ENCODE data around the gene PTPRA. TPM values are rescaled to one million over a fixed set of nuclear protein-coding genes. Genes with fewer than 3 reads are reported as not detected.

PTPRA gene
- total RNA-seq, 1 donor from 2014 or later: 23.5 TPM

DNA sequence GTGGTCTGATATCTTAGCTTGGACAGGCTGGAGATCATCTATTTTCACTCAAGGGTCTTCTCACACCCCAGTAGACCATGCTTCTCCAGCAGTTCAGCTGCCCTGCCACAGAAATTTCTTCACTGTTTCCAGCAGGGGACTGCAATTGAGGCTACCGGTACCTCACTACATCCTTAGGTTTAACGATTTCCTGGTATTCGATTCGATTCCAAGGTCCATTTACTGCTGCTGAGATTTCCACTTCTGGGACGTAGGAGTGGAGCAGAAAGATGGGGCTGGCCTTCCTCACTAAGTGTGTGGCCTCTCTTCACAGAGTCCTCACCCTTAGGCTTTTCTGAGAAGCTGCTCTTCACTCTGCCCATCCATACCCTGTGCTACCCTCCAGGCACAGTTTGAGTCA lies 26.6 kb upstream of the PTPRA start:
- no peak for DNase-seq (ENCODE audit: low spot score)
- intact Hi-C loops (cut with DNase I): no loop called here

DNA sequence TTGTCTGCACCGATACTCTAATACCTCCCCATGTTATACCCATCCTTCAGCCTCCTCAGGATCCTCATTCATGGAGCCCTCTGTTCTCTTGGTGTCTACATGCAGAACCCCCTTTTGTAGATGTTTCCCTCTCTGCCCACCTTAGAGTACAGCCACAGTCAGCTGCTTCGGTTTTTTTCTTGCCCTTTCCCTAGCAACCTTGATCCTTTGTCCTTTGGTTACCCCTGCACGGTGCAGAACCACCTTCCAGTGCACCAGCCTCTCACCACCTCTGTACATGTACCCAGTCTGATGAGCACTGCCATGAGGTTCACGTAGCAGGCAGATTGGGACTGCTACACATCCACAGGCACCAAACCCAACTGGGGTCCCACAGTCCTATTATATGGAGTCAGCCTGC lies 25.5 kb upstream of the PTPRA start:
- no peak for DNase-seq (ENCODE audit: low spot score)
- intact Hi-C loops (cut with DNase I): no loop called here

DNA sequence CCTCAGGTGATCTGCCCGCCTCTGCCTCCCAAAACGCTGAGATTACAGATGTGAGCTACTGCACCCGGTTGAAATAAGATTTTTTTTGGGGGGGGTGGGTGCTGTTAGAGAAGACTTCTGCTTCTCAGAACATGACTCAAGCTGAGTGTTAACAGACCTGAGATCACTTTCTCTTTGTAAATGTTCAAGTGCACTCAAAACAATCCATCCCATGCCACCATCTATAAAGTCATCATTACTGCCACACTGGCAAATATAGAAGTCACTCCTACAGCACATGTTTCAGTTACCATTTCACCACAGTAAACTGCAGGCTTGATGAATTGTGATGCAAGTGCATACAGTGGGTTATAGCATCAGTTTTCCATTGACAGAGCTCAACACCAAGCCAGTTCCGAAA lies 23.8 kb upstream of the PTPRA start:
- DNase-seq (ENCODE audit: low spot score): no peak
- intact Hi-C loops (cut with DNase I): no loop called here

DNA sequence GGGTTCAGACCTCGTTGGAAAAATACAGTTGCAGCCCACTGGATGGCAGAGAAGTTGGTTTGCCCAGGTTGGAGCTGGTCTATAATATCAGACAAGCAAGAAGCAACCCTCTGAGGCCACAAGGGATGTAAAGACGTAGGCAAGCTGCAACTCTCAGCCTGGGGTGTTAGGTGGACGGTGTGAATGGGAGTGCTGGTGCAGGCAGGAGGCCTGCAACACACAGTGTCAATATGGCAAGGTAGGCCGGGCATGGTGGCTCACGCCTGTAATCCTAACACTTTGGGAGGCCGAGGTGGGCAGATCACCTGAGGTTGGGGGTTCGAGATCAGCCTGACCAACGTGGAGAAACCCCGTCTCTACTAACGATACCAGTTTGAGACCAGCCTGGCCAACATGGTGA lies 22.2 kb upstream of the PTPRA start:
- intact Hi-C loops (cut with DNase I): loop anchor here (5.0 kb wide), 1 partner anchor 99 kb away; no protein-coding TSS in a partner anchor

DNA sequence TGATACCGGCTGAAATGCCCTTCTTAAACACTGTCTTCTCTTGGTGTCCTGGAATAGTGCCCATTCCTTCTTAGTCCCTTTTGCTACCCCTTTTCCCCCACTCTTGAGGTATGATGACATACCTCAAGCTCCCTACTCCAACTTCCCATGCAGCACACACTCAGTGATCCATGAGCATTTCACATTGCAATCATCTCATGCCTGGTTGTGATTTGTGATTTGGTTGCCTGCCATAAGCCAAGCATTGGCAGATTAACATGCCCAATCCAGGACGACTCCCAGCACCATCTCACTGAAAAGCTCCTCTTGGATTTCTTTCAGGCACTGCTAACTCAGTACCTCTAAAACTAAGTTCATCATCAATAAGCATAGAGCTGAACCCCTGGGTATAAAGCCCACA lies 14.7 kb upstream of the PTPRA start:
- intact Hi-C loops (cut with DNase I): no loop called here

More for the DNA sequence above, 22.2 kb upstream of the PTPRA start:
- DNase-seq (ENCODE audit: low spot score): no peak

DNA sequence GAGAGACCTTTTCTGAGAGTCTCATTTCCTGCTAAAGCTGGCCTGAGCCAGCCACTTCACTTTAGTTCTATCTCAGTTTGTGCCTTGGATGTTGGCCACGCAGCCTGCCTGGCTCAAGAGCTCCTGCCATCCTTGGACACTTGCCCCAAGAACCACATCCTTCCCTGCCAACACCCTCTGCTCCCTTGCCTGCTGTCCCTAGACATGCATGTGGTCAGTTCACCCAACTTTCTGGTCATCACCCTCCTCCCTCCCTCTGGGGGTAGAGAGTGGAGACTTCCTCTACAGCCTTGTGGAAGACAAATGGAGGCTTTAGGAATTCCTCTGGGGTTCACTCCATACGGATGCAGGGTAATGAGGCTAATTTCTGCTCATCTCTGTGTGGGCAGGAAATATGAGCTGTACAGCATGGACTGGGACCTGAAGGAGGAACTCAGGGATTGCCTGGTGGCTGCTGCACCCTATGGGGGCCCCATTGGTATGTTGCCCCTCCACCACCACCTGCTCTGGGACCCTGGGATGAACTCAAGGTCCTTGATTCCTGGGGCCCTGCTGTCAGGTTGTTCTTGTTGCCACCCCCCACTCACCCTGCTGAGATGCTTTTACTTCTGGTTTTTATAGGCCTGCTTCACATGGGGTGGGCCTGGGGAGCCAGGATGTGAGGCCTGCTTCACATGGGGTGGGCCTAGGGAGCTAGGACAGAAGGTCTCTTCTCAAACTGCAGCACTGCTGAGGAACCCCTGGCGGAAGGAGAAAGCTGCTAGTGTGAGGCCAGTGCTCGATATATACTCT lies 13.8 kb upstream of the PTPRA start:
- intact Hi-C loops (cut with DNase I): loop anchor here (10.0 kb wide), 1 partner anchor 165 kb away; the partner anchor contains the start of gene EBF4
- no peak for DNase-seq (ENCODE audit: low spot score)

More for the DNA sequence above, 14.7 kb upstream of the PTPRA start:
- DNase-seq (ENCODE audit: low spot score): no peak

DNA sequence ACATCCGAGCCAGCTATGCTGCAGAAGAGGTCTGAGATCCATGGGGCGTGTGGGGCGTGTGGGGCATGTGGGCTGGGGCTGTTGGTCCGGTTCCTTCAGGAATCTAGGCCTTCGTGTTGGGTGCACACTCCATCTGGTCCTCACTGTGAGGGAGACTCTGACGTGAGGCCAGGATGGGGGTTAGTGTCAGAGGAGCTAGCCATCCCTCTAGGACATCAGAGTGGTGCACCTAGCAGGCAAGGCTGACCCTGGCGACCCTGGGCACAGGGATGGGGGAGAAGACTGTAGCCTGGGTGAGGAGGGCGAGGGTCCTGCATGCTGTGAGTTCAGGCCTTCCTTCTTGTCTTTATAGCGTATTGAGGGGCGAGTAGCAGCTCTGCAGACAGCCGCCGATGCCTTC lies 8.7 kb upstream of the PTPRA start:
- intact Hi-C loops (cut with DNase I): loop anchor here (10.0 kb wide), 1 partner anchor 170 kb away; the partner anchor contains the start of gene EBF4
- no peak for DNase-seq (ENCODE audit: low spot score)

DNA sequence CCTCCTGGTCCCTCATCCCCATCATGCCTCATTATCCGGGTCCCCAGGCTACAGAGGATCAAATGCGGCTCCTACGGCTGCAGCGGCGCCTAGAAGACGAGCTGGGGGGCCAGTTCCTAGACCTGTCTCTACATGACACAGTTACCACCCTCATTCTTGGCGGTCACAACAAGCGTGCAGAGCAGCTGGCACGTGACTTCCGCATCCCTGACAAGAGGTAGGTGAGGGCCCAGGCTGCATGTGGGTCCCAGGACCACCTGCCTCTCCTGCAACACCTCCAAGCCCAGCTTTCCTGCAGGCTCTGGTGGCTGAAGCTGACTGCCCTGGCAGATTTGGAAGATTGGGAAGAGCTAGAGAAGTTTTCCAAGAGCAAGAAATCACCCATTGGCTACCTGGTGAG lies 8.2 kb upstream of the PTPRA start:
- DNase-seq (ENCODE audit: low spot score): no peak
- intact Hi-C loops (cut with DNase I): loop anchor here (10.0 kb wide), 1 partner anchor 170 kb away; the partner anchor contains the start of gene EBF4

DNA sequence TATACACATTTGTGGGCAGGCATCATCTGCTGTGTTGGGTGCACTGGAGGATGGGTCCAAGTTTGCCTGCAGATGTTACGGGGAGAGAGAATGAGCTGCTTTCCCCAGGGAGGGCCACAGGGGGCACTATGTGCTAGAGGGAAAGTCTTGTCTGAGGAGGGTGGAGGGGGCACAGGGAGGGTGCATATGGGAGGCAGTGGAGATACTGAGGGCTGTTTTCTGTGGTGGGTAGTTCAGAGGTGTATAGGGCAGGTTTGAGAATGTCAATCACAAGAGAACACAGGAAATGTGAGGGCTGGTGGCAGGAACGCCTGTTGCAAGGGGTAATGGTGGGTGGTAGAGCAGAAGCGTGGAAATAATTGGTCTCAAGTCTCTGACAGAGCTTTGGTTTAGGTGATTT lies 7.7 kb upstream of the PTPRA start:
- intact Hi-C loops (cut with DNase I): loop anchor here (10.0 kb wide), 1 partner anchor 171 kb away; the partner anchor contains the start of gene EBF4
- DNase-seq (ENCODE audit: low spot score): no peak

DNA sequence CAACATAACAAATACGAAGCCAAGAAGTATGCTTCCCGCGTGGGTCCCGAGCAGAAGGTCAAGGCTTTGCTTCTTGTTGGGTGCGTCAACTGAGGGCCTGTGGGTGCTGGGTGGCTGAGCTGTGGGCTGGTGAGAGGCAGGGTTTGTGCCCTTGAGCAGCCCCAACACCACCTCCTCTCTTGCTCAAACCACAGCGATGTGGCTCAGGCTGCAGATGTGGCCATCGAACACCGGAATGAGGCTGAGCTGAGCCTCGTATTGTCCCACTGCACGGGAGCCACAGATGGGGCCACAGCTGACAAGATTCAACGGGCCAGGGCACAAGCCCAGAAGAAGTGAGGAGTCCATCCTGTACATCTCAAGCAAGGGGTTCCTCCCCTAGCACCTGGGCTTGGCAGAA lies 7.0 kb upstream of the PTPRA start:
- DNase-seq (ENCODE audit: low spot score): no peak
- intact Hi-C loops (cut with DNase I): loop anchor here (10.0 kb wide), 1 partner anchor 171 kb away; the partner anchor contains the start of gene EBF4

DNA sequence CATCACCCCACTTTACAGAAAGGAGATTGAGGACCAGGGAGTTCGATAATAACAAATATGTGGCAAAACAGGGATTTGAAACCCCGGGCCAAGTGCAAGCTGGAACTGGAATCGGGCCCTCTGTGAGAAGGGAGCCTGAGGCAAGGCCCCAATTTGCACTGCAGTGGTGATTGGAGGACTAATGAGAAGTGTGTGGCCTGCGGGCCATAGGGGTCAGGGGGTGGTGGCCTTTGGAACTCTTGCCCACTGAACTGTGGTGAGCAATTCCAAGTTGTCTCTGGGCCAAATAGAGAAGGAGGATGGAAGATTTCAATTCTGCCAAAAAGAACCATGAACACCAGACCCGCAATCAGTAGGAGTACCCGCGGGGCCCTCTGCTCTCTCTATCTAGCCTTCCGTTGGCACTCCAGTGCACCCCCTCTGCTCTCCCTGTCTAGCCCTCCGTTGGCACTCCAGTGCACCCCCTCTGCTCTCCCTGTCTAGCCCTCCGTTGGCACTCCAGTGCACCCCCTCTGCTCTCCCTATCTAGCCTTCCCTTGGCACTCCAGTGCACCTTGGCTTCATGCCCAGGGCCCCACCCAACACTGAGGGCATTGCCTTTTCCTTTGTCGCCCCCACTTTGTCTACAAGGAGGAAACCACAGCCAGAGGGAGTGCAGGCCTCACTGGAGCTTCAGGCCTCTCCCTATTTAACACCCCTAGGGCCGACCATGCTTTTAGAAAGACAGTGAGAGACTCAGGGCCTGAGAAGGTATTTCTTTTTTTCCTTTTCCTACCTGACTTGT lies 6.0 kb upstream of the PTPRA start:
- no peak for DNase-seq (ENCODE audit: low spot score)

DNA sequence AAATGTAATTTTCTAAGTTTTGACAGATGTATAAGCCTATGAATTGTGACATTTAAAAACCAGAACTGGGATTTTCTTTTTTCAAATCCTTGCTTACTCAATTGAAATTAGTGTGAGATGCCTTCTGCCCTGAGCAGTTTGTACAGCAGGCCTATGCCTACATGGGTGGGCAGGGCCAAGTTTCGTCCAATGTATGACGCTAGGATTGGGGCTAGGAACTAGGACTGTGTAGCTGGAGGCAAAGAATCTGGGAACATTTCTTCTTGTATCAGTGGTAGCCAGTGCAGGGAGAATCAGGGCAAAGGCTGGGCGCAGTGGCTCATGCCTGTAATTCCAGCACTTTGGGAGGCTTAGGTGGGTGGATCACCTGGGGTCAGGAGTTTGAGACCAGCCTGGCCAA lies 3.9 kb upstream of the PTPRA start:
- intact Hi-C loops (cut with DNase I): loop anchor here (10.0 kb wide), 1 partner anchor 175 kb away; the partner anchor contains the start of gene EBF4
- no peak for DNase-seq (ENCODE audit: low spot score)

More for the DNA sequence above, 6.0 kb upstream of the PTPRA start:
- intact Hi-C loops (cut with DNase I): loop anchor here (10.0 kb wide), 1 partner anchor 172 kb away; the partner anchor contains the start of gene EBF4

DNA sequence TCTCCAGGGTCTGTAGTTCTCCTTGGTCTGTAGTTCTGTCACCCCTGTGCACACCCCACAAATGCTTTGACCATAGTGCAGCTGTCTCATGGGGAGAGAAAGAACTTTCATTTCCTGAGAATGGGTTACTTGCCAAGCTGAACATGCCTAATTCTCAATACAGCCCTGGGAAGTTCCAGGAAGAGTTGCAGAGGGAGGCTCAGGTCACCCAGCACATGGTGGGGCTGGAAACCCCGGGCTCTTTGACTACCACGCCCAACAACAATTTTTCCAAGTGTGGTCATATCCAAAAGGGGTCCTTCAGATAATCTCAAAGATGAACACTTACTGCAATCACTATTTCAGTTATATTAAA lies 2.2 kb upstream of the PTPRA start:
- intact Hi-C loops (cut with DNase I): no loop called here

DNA sequence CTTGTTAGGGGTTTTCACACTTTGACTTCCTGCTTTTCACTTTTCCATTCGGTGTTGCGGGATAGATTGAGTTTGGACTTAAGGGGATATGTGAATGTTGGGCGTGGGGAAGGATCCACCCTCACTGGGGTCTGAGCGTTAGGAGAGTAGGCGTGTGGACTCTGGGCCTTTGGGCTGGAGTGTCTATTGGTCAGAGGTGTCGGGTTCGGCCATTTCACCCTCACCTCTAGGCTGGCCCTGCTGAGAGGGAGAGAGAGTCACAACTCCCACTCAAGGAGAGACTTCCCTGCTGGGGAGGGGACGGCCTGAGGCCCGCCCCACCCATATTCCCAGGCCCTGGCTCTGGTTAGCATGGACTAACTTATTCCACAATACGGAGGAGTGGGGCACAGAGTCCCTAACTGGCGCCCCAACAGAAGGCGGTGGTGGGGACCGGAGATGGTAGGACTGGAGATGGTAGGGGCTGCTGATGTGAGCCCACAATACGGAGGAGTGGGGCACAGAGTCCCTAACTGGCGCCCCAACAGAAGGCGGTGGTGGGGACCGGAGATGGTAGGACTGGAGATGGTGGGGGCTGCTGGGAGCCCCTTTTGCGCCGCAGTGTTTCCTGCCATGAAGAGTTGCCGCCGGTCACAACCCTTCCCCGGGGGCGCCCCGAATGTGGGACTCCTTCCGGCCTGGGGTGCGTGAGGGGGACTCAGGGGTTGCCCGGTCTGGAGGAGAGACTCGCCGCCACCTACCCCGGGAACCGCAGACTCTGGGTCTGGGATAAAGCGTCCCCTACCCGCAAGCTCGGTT lies 1.4 kb upstream of the PTPRA start:
- no peak for DNase-seq (ENCODE audit: low spot score)
- intact Hi-C loops (cut with DNase I): no loop called here

More for the DNA sequence above, 2.2 kb upstream of the PTPRA start:
- DNase-seq (ENCODE audit: low spot score): no peak

DNA sequence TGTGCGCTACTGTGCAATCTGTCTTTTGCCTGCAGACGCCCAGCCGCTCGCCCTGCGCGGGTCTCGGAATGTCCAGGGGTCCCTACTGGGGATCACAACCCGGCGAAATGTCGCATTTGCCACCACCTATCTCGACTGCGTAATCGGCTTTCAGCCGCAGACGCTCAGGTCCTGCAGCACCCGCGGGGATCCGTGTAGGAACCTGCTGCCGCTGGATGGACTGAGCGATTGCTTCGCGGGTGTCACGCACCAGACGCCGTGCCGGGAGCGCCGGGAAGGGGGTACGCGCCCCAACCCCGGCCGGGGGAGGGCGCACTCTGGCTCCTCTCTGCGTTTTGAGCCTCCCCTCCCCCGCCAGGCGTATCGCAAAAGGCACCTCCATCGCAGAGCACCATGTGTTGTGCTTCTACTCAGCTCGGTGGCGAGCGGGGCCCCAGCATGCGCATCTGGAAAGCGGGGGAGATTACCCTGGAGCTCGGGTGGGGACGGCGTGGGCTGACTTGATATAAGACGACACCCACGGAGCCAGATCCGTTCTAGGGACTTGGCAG lies 747 bp upstream of the PTPRA start:
- intact Hi-C loops (cut with DNase I): no loop called here
- DNase-seq (ENCODE audit: low spot score): no peak

DNA sequence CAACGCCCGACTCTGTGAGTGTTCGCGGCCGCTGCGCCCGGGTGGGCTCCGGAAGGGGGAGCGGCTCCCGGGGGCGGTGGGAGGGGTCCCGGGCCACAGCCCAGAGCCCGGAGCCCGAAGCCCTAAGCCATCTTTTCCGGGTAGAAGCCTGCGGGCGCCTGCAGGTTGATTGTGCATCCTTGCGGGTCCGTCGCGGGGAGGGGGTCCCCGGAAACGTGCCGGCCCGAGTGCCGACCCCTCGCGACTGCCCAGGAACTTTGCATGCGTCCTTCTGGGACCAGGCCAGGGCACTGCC lies 413 bp downstream of the PTPRA start:
- intact Hi-C loops (cut with DNase I): no loop called here

DNA sequence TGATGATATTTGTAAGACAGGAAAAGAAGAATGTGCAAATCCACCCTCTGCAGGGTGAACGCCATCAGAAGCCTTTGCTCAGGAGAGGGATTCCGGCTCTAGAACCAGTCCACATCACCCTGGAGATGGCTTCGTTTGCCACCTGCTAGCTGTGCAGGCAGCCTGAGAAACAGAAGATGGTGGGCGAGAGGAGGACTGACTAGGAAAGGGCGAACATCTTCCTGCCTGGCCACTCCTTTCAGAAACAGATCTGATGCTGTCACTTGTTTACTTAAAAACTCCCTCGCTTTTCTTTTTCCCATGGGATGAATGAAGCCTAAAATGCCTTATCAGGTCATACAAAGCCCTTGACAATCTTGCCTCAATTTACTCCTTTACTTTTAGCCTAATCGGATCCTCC lies 1.2 kb downstream of the PTPRA start:
- no peak for DNase-seq (ENCODE audit: low spot score)
- intact Hi-C loops (cut with DNase I): no loop called here

More for the DNA sequence above, 413 bp downstream of the PTPRA start:
- DNase-seq (ENCODE audit: low spot score): no peak

DNA sequence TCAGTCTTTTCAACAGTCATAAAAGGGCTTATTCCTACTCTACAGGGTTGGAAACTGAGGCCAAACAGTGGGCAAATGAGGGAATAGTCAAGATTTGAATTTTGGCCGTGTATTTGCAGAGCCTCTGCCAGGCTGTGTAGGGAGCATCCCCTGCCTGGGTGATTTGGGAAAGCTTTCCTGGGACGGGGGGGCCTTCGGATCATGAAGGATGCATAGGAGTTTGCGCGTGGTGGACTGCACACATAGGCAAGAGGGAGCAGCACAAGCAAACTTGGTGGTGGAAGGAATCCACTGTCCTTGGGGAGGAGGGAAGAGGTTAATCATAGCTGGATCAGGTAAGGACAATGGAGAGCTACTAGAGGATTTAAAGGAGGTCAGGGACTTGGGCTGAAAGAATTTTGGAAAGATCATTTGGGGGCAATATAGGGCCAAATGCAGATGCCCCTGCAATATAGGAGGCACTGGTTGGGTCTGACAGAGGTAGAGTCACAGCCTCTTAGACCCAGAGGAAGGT lies 2.5 kb downstream of the PTPRA start:
- intact Hi-C loops (cut with DNase I): no loop called here
- no peak for DNase-seq (ENCODE audit: low spot score)

DNA sequence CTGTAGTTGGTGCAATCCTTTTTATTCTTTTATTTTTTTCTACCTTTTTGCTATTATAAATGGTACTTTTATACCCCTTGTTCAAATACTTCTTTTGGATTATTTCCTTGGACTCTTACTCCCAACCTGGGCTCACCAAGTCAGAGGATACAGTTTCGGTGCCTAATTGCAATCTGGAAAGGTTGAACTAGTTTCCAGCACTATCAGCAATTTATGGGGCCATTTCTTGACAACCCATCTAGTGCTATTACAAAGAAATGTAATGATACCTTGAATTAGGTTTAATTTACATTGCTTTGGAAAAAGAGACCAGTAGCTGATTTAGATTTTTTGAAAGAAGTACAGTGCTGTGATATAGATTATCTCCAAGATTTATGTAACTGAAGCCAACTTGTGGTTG lies 5.2 kb downstream of the PTPRA start:
- intact Hi-C loops (cut with DNase I): no loop called here
- DNase-seq (ENCODE audit: low spot score): no peak

Measured in cardiac septum (tissue), 1 donor.